SU-DHL-6 (cell line): Measurements from ENCODE around the gene DEDD2.

ENCODE experiments used
- CTCF ChIP-seq: fragments of 200-600 bp; sonication (generic); IDR thresholded peaks from one replicate; pipeline ENCODE4 v1.5.1; 2017; ENCODE audit warnings: antibody characterized with exemption, mild to moderate bottlenecking, low read length, moderate library complexity; ENCODE audit not compliant: insufficient read depth, poor library complexity, severe bottlenecking
- EZH2phosphoT487 ChIP-seq: fragments of 200-600 bp; sonication (generic), shearing (Covaris generic); conservative IDR thresholded peaks from 2 replicates; pipeline ENCODE4 v1.6.1; 2018; ENCODE audit warnings: mild to moderate bottlenecking, antibody characterized with exemption, low read length, moderate library complexity, mixed read lengths

GRCh38 chr19:42152910-42153671 lies 64.4 kb downstream of the DEDD2 start:
- TF ChIP-seq EZH2phosphoT487 (no peak), CTCF (no peak)
